Epithelial cell of esophagus (primary cell): ENCODE measurements around the gene AP3S1.

ENCODE experiments used
- DNase-seq: peaks from one replicate; pipeline ENCODE4 v3.0.0; 2010; ENCODE audit warnings: low read depth
- H3K4me3 ChIP-seq: 2 replicates; pipeline ENCODE4 v1.5.1; 2011; ENCODE audit warnings: mild to moderate bottlenecking, low read length, control low read depth
- TF ChIP-seq, protein P1 (sequence below): IDR thresholded peaks from 2 replicates; pipeline ENCODE4 v1.5.1; 2011; ENCODE audit warnings: low read depth, mild to moderate bottlenecking, low read length, control low read depth, inconsistent platforms; ENCODE audit not compliant: insufficient read depth; ENCODE audit errors: missing control alignments

The AP3S1 gene

GRCh38 chr5:115825948-115826347 lies 15.8 kb upstream of the AP3S1 start:
- no peak overlapping the region for H3K4me3 ChIP-seq
- no peak for DNase-seq
- TF ChIP-seq, protein P1, sequence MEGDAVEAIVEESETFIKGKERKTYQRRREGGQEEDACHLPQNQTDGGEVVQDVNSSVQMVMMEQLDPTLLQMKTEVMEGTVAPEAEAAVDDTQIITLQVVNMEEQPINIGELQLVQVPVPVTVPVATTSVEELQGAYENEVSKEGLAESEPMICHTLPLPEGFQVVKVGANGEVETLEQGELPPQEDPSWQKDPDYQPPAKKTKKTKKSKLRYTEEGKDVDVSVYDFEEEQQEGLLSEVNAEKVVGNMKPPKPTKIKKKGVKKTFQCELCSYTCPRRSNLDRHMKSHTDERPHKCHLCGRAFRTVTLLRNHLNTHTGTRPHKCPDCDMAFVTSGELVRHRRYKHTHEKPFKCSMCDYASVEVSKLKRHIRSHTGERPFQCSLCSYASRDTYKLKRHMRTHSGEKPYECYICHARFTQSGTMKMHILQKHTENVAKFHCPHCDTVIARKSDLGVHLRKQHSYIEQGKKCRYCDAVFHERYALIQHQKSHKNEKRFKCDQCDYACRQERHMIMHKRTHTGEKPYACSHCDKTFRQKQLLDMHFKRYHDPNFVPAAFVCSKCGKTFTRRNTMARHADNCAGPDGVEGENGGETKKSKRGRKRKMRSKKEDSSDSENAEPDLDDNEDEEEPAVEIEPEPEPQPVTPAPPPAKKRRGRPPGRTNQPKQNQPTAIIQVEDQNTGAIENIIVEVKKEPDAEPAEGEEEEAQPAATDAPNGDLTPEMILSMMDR: no peak

- H3K4me3 ChIP-seq: no peak overlapping the region
- TF ChIP-seq, protein P1: no peak
- DNase-seq: no peak
Observed at GRCh38 chr5:115829913-115830312, 11.8 kb upstream of the AP3S1 start.

- no peak overlapping the region for H3K4me3 ChIP-seq
- TF ChIP-seq, protein P1: peak; percentile 89
- DNase-seq: peak; percentile 44
Observed at GRCh38 chr5:115831163-115831768, 10.5 kb upstream of the AP3S1 start.

- no peak overlapping the region for H3K4me3 ChIP-seq
- no peak for DNase-seq
- TF ChIP-seq, protein P1: no peak
Observed at GRCh38 chr5:115835481-115835880, 6.3 kb upstream of the AP3S1 start.

- peak; percentile 58 for DNase-seq
- TF ChIP-seq, protein P1: peak; percentile 51
- H3K4me3 ChIP-seq: no peak overlapping the region
Observed at GRCh38 chr5:115838885-115839518, 2.7 kb upstream of the AP3S1 start.

DNA sequence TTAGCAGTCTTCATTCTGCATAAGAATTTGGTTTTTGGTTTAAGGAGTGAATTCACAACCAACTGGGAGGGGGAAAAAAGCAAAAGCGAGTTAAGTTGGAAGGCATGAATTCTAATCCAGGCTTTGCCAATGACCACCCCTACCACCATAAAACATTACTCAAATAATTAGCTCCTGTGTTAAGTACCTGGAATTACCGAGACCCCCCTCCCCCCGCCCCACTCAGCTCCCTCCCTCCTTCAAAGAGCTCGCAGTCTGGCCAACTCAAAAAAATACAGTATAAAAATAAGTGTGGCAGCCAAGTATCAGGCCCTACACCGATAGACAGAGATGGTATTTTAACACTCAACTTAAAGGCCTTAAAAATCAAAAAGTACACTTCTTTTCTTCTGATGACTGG lies 862 bp upstream of the AP3S1 start:
- DNase-seq: no peak
- peak overlapping the region; percentile 82 for H3K4me3 ChIP-seq

More for the DNA sequence above, 862 bp upstream of the AP3S1 start:
- TF ChIP-seq, protein P1: no peak
